Measurements from ENCODE around the gene FGF18.

Gene FGF18

GRCh38 chr5:171450423-171451331 is 31.2 kb downstream of the FGF18 start:
- Histone ChIP-seq H3K36me3 (no peaks in the 10 kb centered on the region), H3K27me3 (no peaks in the 10 kb centered on the region), H3K4me1 (peaks cover 0 to 6% (median 3%) of the 10 kb centered on the region in 4 donors), H3K27ac (peak overlapping the region; percentile 72 to 75), H3K9me3 (no peaks in the 10 kb centered on the region), H3K4me3 (peak overlapping the region; percentile 43 to 46)
- peak; percentile 54 to 80 for DNase-seq
- intact Hi-C loops (cut with DNase I; ENCODE audit: low total_unique reads): no loop called here
- no peak for TF ChIP-seq CTCF (IDR thresholded peaks at IDR 0.05)

DNA sequence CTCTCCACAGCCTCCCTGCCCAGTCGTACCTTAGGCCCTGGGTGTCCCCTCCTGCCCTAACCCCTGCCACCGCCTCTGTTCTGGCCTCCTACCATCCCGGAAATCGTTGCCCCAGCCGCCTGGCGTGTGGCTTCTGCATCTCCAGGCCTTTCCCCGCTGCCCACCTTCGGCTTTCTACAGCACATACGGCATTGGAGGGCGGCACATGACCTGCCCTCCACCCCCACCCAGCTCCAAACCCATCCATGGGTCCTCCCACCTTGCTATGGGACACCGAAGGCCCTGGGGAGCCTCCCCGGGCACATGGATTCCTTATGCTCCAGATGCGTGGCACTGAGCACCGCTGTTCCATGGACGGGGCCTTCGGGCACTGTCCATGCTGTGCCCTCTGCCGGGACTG is 32.0 kb downstream of the FGF18 start:
- peaks cover 0 to 6% (median 0%) of the 10 kb centered on the region in 4 donors for H3K4me1 ChIP-seq
- no peak for TF ChIP-seq CTCF (IDR thresholded peaks at IDR 0.05)
- H3K27me3 ChIP-seq: no peaks in the 10 kb centered on the region
- no peaks in the 10 kb centered on the region for H3K9me3 ChIP-seq
- intact Hi-C loops (cut with DNase I; ENCODE audit: low total_unique reads): no loop called here
- H3K4me3 ChIP-seq: peak overlapping the region; percentile 43 to 46
- DNase-seq: no peak
- no peaks in the 10 kb centered on the region for H3K36me3 ChIP-seq
- H3K27ac ChIP-seq: peak overlapping the region; percentile 72 to 75

GRCh38 chr5:171453056-171453725 is 33.7 kb downstream of the FGF18 start:
- intact Hi-C loops (cut with DNase I; ENCODE audit: low total_unique reads): no loop called here
- H3K4me1 ChIP-seq: peaks cover 0 to 6% (median 0%) of the 10 kb centered on the region in 4 donors
- no peaks in the 10 kb centered on the region for H3K9me3 ChIP-seq
- H3K4me3 ChIP-seq: no peak overlapping the region
- no peak for TF ChIP-seq CTCF (IDR thresholded peaks at IDR 0.05)
- H3K27ac ChIP-seq: no peak overlapping the region
- no peak for DNase-seq
- H3K36me3 ChIP-seq: no peaks in the 10 kb centered on the region
- H3K27me3 ChIP-seq: no peaks in the 10 kb centered on the region

- Histone ChIP-seq H3K9me3 (no peaks in the 10 kb centered on the region), H3K27ac (no peak overlapping the region), H3K27me3 (no peaks in the 10 kb centered on the region), H3K4me1 (peaks cover 0 to 6% (median 0%) of the 10 kb centered on the region in 4 donors), H3K4me3 (no peak overlapping the region), H3K36me3 (no peaks in the 10 kb centered on the region)
- DNase-seq: no peak
- no peak for TF ChIP-seq CTCF (IDR thresholded peaks at IDR 0.05)
- intact Hi-C loops (cut with DNase I; ENCODE audit: low total_unique reads): no loop called here
Observed at GRCh38 chr5:171453988-171454387, 34.5 kb downstream of the FGF18 start.

GRCh38 chr5:171454549-171454948 is 35.1 kb downstream of the FGF18 start:
- Histone ChIP-seq H3K27ac (no peak overlapping the region), H3K36me3 (no peaks in the 10 kb centered on the region), H3K4me1 (peaks cover 0 to 6% (median 0%) of the 10 kb centered on the region in 4 donors), H3K9me3 (no peaks in the 10 kb centered on the region), H3K27me3 (no peaks in the 10 kb centered on the region), H3K4me3 (no peak overlapping the region)
- no peak for TF ChIP-seq CTCF (IDR thresholded peaks at IDR 0.05)
- no peak for DNase-seq
- intact Hi-C loops (cut with DNase I; ENCODE audit: low total_unique reads): no loop called here

Measured in tibial artery (tissue), 4 donors.